Measurements from ENCODE around the gene FAM13A.

DNA sequence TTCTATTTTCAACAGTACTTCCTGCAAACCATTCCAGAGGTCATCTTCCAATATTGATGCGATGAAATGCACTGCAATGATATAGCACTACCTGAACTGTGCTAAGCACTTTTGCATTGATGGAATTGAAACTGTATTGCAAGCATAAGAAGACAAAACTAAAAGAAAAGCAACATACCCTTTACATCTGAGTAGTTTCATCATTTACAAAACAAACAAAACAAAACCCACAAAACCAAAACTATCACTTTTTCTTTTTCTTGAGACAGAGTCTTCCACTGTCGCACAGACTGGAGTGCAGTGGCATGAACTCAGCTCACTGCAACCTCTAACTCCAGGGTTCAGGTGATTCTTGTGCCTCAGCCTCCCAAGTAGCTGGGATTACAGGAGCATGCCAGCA lies 239.2 kb downstream of the FAM13A start:
- no peak for TF ChIP-seq CTCF (IDR thresholded peaks at IDR 0.05)
- TF ChIP-seq POLR2A (IDR thresholded peaks at IDR 0.05): no peak

Data from uterus (tissue), 2 donors.